Epithelial cell of esophagus (primary cell): ENCODE results near the gene LDLRAP1.
"Not testable (repeated sequence)": the region's sequence is repeated elsewhere in the genome, so short reads cannot be mapped to it uniquely, and the experiment has no call there.

Source experiments
- DNase-seq: peaks from one replicate; pipeline ENCODE4 v3.0.0; 2010; ENCODE audit warnings: low read depth
- H3K4me3 ChIP-seq: 2 replicates; pipeline ENCODE4 v1.5.1; 2011; ENCODE audit warnings: mild to moderate bottlenecking, low read length, control low read depth
- TF ChIP-seq, protein P1 (sequence below): IDR thresholded peaks from 2 replicates; pipeline ENCODE4 v1.5.1; 2011; ENCODE audit warnings: low read depth, mild to moderate bottlenecking, low read length, control low read depth, inconsistent platforms; ENCODE audit not compliant: insufficient read depth; ENCODE audit errors: missing control alignments

Gene LDLRAP1

GRCh38 chr1:25504706-25505595 is 38.5 kb upstream of the LDLRAP1 start:
- TF ChIP-seq, protein P1, sequence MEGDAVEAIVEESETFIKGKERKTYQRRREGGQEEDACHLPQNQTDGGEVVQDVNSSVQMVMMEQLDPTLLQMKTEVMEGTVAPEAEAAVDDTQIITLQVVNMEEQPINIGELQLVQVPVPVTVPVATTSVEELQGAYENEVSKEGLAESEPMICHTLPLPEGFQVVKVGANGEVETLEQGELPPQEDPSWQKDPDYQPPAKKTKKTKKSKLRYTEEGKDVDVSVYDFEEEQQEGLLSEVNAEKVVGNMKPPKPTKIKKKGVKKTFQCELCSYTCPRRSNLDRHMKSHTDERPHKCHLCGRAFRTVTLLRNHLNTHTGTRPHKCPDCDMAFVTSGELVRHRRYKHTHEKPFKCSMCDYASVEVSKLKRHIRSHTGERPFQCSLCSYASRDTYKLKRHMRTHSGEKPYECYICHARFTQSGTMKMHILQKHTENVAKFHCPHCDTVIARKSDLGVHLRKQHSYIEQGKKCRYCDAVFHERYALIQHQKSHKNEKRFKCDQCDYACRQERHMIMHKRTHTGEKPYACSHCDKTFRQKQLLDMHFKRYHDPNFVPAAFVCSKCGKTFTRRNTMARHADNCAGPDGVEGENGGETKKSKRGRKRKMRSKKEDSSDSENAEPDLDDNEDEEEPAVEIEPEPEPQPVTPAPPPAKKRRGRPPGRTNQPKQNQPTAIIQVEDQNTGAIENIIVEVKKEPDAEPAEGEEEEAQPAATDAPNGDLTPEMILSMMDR = no peak
- DNase-seq = no peak
- no peak overlapping the region for H3K4me3 ChIP-seq

DNA sequence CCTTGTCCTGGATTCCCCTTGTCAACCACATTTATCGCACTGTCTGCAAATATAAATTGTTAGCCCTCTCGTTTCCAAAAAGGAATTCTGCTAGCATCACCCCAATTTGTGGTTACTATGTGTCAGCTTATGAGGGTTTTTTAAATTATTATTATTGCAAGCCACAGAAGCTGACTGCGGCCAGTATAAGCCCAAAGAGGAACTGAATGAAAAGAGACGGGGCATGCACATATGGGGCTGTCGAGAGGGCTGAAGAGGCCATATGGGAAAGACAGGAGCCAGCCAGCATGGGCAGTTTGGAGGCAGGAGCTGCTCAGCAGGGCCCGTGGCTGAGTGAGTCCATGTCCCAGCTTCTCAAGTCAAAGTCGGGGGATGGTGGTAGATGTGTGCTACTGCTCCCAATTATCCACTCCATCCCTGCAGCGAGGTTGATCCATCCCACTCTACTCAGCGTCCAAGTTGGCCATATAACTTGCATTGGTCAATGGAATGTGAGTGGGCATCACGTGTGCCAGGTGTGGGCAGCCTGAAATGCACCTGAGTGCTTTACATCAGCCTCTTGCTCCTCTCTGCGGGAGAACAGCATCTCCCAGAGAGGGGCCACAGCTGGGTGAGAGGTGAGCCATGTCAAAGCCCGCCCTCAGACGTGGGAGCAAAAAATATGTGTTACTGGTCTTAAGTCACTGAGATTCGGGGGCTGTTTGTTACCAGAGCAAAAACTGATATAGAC is 37.6 kb upstream of the LDLRAP1 start:
- TF ChIP-seq, protein P1 = no peak
- no peak overlapping the region for H3K4me3 ChIP-seq
- no peak for DNase-seq

DNA sequence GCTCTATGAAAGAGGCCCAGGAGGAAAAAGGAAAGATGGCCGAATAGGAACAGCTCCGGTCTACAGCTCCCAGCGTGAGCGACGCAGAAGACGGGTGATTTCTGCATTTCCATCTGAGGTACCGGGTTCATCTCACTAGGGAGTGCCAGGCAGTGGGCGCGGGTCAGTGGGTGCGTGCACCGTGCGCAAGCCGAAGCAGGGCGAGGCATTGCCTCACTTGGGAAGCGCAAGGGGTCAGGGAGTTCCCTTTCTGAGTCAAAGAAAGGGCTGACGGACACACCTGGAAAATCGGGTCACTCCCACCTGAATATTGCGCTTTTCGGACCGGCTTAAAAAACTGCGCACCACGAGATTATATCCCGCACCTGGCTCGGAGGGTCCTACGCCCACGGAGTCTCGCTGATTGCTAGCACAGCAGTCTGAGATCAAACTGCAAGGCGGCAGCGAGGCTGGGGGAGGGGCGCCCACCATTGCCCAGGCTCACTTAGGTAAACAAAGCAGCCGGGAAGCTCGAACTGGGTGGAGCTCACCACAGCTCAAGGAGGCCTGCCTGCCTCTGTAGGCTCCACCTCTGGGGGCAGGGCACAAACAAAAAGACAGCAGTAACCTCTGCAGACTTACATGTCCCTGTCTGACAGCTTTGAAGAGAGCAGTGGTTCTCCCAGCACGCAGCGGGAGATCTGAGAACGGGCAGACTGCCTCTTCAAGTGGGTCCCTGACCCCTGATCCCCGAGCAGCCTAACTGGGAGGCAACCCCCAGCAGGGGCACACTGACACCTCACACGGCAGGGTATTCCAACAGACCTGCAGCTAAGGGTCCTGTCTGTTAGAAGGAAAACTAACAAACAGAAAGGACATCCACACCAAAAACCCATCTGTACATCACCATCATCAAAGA is 36.6 kb upstream of the LDLRAP1 start:
- H3K4me3 ChIP-seq, DNase-seq: not testable (repeated sequence)

DNA sequence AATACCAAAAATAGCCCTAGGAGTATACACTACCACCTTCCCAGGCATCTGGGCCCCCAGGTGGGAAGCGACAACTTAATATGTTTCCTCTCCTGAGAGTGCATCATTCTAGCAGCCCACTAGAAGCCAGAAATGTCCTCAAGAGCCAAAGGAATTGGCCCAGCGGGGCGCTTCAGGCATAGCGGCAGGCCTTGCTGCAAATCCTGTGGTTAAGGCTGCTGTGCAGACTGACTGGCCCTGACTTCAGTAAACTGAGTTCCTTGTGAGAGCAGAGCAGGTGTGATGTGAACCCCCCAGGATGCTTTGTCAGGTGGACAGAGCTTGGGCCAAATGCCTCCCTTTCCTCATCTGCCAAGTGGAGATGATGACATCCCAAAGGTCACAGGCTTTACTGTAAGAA is 29.7 kb upstream of the LDLRAP1 start:
- TF ChIP-seq, protein P1 = no peak
- H3K4me3 ChIP-seq = no peak overlapping the region
- DNase-seq = no peak

DNA sequence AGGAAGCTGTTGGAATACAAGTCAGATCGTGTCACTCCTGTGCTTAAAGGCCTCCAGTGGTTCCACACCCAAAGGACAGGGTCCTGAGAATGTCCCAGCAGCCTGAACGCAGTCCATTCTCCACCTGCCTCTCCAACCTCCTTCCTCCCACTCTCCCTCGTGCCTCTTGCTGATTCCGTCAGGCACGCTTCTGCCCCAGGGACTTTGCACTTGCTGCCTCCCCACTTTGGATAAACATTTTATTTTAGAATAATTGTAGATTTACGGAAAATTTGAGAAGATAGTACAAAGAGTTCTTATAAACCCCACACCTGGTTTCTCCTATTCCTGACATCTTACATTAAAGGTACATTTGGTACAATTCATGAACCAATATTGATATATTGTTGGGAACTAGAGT is 28.4 kb upstream of the LDLRAP1 start:
- TF ChIP-seq, protein P1 = no peak
- no peak overlapping the region for H3K4me3 ChIP-seq
- DNase-seq = no peak

DNA sequence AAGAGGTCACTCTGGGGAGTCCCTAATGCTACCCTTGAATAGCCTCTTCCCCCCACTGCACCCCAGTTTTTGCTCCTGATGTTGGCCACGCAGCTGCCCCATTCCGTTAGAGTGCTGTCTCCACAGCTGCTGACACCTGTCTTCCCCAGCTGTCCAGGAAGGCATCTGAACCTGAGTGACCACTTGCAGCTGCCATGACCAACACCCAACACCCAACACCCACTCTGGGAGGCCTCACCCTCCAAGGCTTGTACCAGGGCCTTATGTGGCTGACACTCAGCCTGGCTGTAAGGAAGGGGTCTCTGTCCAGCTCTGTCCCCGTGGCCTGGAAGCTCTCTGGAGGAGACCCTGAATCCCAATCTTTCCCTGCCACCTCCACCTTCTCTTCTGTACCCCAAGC is 26.7 kb upstream of the LDLRAP1 start:
- TF ChIP-seq, protein P1 = no peak
- no peak overlapping the region for H3K4me3 ChIP-seq
- no peak for DNase-seq
